Subcutaneous abdominal adipose tissue (tissue), 5 donors: ENCODE results near the gene TIMP2.

Experiments used
- H3K27ac ChIP-seq: one replicate; pipeline ENCODE4 v1.7.0; 2013; ENCODE audit warnings: low read depth, mild to moderate bottlenecking, inconsistent platforms, low read length, moderate library complexity
- H3K27me3 ChIP-seq, 5 donors: one replicate each; pipeline ENCODE4 v1.7.0; 2013; ENCODE audit warnings: low read length in 5 of 5, inconsistent platforms in 1 of 5; ENCODE audit not compliant: control insufficient read depth in 5 of 5, insufficient read depth in 4 of 5
- H3K36me3 ChIP-seq, 5 donors: one replicate each; pipeline ENCODE4 v1.7.0; 2013; ENCODE audit warnings: low read length in 5 of 5; ENCODE audit not compliant: control insufficient read depth in 5 of 5, insufficient read depth in 5 of 5
- H3K4me1 ChIP-seq, 5 donors: one replicate each; pipeline ENCODE4 v1.7.0; 2013; ENCODE audit warnings: low read length in 5 of 5, mild to moderate bottlenecking in 3 of 5, moderate library complexity in 1 of 5; ENCODE audit not compliant: control insufficient read depth in 5 of 5, insufficient read depth in 5 of 5
- H3K4me3 ChIP-seq, 5 donors: one replicate each; pipeline ENCODE4 v1.7.0; 2013; ENCODE audit warnings: low read length in 5 of 5, low read depth in 1 of 5
- H3K9ac ChIP-seq, 5 donors: one replicate each; pipeline ENCODE4 v1.7.0; 2013; ENCODE audit warnings: low read length in 5 of 5, mild to moderate bottlenecking in 4 of 5, moderate library complexity in 3 of 5
- H3K9me3 ChIP-seq, 5 donors: one replicate each; pipeline ENCODE4 v1.7.0; 2013; ENCODE audit warnings: low read length in 5 of 5; ENCODE audit not compliant: control insufficient read depth in 5 of 5
- donor health status: healthy.
- donor health status: healthy.
- donor health status: healthy.
- donor health status: healthy.
- donor health status: healthy.

Gene TIMP2

DNA sequence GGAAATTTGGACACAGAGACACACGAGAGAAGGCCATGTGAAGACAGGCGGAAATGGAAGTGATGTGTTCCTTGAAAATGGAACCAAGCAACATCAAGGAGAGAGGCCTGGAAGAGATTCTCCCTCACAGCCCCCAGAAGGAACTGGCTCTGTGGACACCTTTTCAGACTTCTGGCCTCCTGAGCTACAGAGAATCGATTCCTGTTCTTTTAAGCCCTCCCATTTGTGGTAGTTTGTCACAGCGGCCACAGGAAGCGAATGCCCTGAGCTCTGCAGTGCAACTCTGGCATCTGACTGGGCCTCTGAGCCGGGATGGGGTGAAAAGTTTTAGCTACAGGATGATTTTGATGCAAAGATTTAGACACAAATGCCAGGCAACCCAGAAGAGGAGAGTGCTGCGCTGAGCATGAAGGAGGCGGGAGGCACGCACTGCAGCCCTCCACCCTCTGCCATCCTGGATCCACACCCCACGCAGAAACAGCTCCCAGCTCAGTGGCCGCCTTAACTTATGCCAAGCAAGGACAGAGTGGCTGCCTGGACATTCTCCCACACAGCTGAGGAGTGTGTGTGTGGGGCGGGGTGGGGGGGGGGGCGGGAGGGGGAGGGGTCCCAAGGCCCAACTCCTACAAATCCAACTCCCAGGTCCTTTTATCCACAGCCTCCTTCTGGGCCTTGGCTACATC lies 2.2 kb downstream of the TIMP2 start:
- H3K4me1 ChIP-seq, result peaks cover 16 to 71% (median 64%) of the 10 kb centered on the region in 5 donors

GRCh38 chr17:78921437-78921971 lies 3.7 kb downstream of the TIMP2 start:
- peak overlapping the region; percentile 63 for H3K27ac ChIP-seq
- H3K9me3 ChIP-seq, result no peaks in the 10 kb centered on the region
- H3K4me1 ChIP-seq, result peaks cover 22 to 83% (median 75%) of the 10 kb centered on the region in 5 donors
- peak overlapping the region in 2 of 5 donors; percentile 22 to 48 for H3K4me3 ChIP-seq
- H3K36me3 ChIP-seq, result peaks cover 0 to 2% (median 0%) of the 10 kb centered on the region in 5 donors
- H3K9ac ChIP-seq, result peak overlapping the region in 1 of 5 donors; percentile 16
- no peaks in the 10 kb centered on the region for H3K27me3 ChIP-seq

More for the DNA sequence above, 2.2 kb downstream of the TIMP2 start:
- no peaks in the 10 kb centered on the region for H3K27me3 ChIP-seq
- H3K36me3 ChIP-seq, result peaks cover 0 to 2% (median 0%) of the 10 kb centered on the region in 5 donors
- no peaks in the 10 kb centered on the region for H3K9me3 ChIP-seq
- H3K27ac ChIP-seq, result peak overlapping the region; percentile 81
- peak overlapping the region; percentile 47 to 88 (median 72) for H3K4me3 ChIP-seq
- peak overlapping the region in 3 of 5 donors; percentile 58 to 88 (median 81) for H3K9ac ChIP-seq

DNA sequence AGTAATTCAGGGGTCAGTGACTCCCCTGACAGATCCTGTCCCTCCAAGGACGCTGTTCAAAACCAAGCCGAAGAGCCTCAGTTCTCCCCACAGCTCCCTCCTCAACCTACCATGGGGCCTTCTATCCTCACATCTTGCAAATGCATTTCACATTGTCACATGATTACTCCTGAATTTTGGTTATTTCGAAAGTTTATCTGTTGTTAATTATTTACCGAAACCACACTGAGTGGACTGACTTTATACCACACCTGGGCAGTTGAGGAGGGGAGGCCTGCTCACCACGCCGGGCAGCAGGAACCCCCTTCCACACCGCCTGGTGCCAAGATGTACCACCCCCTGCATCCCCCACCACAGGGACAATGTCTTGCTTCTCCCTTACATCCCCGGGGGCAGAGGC lies 4.7 kb downstream of the TIMP2 start:
- H3K27ac ChIP-seq, result peak overlapping the region; percentile 63
- peak overlapping the region in 1 of 5 donors; percentile 1 for H3K4me3 ChIP-seq
- H3K9me3 ChIP-seq, result no peaks in the 10 kb centered on the region
- H3K9ac ChIP-seq, result peak overlapping the region in 3 of 5 donors; percentile 24 to 43 (median 39)
- H3K36me3 ChIP-seq, result peaks cover 0 to 2% (median 0%) of the 10 kb centered on the region in 5 donors
- no peaks in the 10 kb centered on the region for H3K27me3 ChIP-seq
- H3K4me1 ChIP-seq, result peaks cover 29 to 85% (median 80%) of the 10 kb centered on the region in 5 donors

DNA sequence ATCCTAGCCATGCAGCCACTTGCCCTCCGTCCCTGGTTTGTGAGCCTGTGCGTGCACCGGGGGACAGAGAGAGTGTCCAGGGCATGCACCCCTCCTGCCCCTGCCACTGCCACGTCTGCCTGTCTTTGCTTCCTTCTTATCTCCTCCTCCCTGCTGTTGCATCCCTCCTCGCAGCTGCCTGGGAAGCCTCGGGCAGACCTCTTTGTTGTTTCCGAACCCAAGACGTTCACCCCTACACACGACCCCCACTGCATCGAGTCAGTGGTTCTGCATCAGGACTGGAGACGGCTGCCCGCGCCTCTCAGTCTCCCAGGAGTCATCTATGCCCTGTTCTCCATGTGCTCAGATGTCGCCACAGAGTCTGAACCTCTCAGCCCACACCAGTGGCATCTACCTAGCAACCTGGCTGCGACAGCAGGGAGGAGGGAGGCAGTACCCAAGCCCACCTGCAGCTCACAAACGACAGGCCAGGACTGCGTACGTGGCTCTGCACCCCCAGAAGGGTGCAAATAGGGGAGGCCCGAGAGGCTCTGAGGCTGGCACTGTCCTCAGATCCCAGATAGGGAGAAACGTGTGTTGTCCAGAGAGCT lies 5.2 kb downstream of the TIMP2 start:
- Histone ChIP-seq H3K4me1 (peaks cover 31 to 90% (median 84%) of the 10 kb centered on the region in 5 donors), H3K27me3 (no peaks in the 10 kb centered on the region), H3K9ac (no peak overlapping the region), H3K4me3 (peak overlapping the region in 2 of 5 donors; percentile 1 to 22), H3K36me3 (peaks cover 0 to 2% (median 0%) of the 10 kb centered on the region in 5 donors), H3K9me3 (no peaks in the 10 kb centered on the region), H3K27ac (peak overlapping the region; percentile 46)

- Histone ChIP-seq H3K27ac (peak overlapping the region; percentile 46), H3K9me3 (no peaks in the 10 kb centered on the region), H3K9ac (no peak overlapping the region)
Observed at GRCh38 chr17:78918979-78919378, 6.2 kb downstream of the TIMP2 start.

DNA sequence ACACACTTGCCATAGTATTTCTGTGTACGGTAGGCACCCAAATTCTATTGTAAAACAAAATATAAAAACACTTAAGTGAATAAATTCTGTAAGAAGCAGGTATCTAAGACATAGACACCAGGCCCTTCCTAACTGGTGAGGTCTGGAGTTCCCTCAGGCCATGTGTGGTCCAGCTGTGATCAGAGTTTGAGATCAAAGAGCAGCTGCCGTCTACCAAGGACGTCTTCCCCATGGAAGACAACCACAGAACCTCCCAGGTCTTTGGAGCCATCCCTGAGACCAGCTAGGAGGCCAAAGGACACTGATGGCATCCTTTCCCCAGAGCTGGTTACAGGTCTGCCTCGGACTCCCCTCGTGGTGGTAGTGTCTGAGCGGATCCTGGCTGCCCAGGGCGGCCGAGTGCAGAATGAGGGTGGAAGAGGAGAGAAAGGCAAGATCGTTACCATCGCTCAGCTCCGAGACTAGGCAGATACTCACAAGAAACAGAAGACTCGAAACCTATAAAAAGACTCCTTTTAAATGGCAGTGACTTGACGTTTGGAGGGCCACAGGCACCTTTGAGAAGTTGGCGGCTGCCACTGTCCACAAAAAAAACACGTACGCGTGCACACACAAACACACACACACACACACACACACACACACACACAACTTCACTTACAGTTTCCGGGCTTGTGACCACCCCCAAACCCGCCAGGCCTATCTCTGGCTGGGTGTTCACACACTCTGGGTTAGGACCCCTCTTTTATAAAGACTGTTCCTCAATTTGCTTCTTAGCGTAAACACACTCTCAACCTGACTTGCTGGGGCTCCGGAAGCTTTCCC lies 7.5 kb downstream of the TIMP2 start:
- Histone ChIP-seq H3K9ac (peak overlapping the region in 2 of 5 donors; percentile 20 to 41), H3K27ac (peak overlapping the region; percentile 35), H3K4me3 (peak overlapping the region in 1 of 5 donors; percentile 16), H3K36me3 (peaks cover 0 to 2% (median 0%) of the 10 kb centered on the region in 5 donors), H3K27me3 (no peaks in the 10 kb centered on the region), H3K9me3 (no peaks in the 10 kb centered on the region), H3K4me1 (peaks cover 25 to 89% (median 75%) of the 10 kb centered on the region in 5 donors)

More at GRCh38 chr17:78918979-78919378, 6.2 kb downstream of the TIMP2 start:
- H3K4me1 ChIP-seq, result peaks cover 31 to 90% (median 81%) of the 10 kb centered on the region in 5 donors
- H3K4me3 ChIP-seq, result no peak overlapping the region
- H3K27me3 ChIP-seq, result no peaks in the 10 kb centered on the region
- H3K36me3 ChIP-seq, result peaks cover 0 to 2% (median 0%) of the 10 kb centered on the region in 5 donors

DNA sequence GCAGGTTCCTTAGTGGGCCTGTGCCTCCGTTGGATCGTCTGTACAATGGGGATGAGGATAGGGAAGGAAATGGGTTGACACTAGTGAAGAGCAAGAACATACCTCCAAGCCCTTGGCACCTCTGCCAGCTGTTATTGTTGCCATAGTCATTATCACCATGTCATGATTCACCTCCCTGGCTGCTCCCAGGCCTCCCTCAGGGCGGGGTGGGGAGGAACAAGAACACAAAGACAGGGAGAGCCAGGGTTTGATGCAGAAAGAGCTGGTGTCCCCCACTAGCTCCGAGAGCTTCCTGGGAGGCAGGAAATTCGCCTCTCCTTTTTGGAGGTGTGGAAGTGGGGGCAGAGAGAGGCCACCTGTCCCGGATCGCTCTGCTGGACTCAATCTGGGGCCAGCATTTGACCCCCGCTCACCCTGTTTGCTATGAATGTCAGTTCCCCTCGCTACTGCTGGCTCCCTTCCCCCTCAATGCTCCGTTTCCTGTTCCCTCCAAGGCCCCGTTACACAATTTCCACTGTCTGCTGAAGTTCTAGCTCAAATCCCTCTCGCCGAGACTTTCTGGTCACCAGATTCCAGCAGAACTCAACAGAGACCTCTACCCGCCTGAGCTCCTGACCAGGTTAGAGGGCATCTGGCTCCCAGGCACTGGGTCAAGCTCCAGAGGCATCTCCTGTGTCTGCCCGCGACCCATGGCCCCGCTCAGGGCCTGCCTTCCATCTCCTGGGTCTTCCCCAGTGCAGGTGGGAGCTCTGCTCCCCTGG lies 9.1 kb downstream of the TIMP2 start:
- H3K36me3 ChIP-seq, result peaks cover 0 to 2% (median 0%) of the 10 kb centered on the region in 5 donors
- peaks cover 21 to 86% (median 71%) of the 10 kb centered on the region in 5 donors for H3K4me1 ChIP-seq
- peak overlapping the region; percentile 95 for H3K27ac ChIP-seq
- no peaks in the 10 kb centered on the region for H3K27me3 ChIP-seq
- peak overlapping the region; percentile 17 to 53 (median 28) for H3K4me3 ChIP-seq
- peak overlapping the region; percentile 49 to 70 (median 56) for H3K9ac ChIP-seq
- H3K9me3 ChIP-seq, result no peaks in the 10 kb centered on the region

DNA sequence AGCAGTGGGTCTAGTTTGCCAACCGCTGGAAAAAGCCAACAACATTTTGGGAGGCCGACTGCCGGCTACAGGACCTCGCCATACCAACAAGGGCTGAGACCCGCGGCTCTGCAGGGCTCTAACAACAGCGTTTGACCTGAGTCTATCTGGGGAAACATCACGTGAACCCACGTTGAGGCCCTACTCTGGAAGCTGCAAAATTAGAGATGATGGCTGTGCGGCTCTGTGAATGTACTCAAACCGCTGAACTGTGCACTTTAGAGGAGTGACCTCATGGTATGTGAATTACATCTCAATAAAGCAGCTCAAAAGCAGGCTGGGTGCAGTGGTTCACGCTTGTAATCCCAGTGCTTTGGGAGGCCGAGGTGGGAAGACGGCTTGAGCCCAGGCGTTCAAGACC lies 12.1 kb downstream of the TIMP2 start:
- H3K27ac ChIP-seq, result peak overlapping the region; percentile 2
- no peaks in the 10 kb centered on the region for H3K9me3 ChIP-seq
- no peaks in the 10 kb centered on the region for H3K27me3 ChIP-seq
- H3K4me1 ChIP-seq, result peaks cover 23 to 81% (median 70%) of the 10 kb centered on the region in 5 donors
- no peak overlapping the region for H3K9ac ChIP-seq
- no peak overlapping the region for H3K4me3 ChIP-seq
- H3K36me3 ChIP-seq, result peaks cover 0 to 3% (median 2%) of the 10 kb centered on the region in 5 donors

- Histone ChIP-seq H3K27ac (peak overlapping the region; percentile 62), H3K4me1 (peaks cover 20 to 72% (median 61%) of the 10 kb centered on the region in 5 donors), H3K27me3 (no peaks in the 10 kb centered on the region), H3K36me3 (peaks cover 0 to 3% (median 2%) of the 10 kb centered on the region in 5 donors), H3K9me3 (no peaks in the 10 kb centered on the region), H3K9ac (no peak overlapping the region), H3K4me3 (no peak overlapping the region)
Observed at GRCh38 chr17:78912082-78912481, 13.1 kb downstream of the TIMP2 start.
